Measurements from ENCODE around the gene TMCC1.
"Not testable (repeated sequence)": the region's sequence is repeated elsewhere in the genome, so short reads cannot be mapped to it uniquely, and the experiment has no call there.

Gene TMCC1

DNA sequence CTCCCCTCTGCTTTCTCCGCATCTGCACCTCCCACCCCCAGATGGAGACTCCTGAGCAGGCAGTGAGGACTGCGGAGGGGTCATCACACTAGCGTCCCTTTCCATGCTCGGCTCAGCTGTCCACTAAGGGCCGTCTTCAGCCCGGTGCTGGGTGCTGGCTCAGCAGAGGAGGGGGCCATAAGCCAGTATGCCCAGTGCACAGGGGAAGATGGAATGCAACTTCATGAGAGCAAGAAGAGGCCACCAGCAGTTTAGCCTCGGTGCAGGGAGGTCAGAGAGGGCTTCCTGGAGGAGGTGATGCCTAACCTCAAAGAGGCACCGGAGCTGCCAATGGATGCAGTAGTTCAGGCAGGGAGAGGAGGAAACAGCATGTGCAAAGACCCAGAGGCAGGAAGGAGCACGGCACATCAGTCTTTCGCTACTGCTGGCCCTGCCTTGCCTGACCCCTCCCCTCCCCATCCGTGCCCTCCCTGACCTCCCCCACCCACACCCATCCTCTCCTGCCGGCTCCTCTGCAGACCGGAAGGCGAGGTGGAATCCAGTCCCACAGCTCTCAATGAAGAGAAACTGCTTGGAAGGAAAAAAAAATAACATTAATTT is 271.8 kb downstream of the TMCC1 start:
- DNase-seq (ENCODE audit: low read depth, low spot score), result no peak
- H3K4me3 ChIP-seq (ENCODE audit: low read length), result no peak overlapping the region

DNA sequence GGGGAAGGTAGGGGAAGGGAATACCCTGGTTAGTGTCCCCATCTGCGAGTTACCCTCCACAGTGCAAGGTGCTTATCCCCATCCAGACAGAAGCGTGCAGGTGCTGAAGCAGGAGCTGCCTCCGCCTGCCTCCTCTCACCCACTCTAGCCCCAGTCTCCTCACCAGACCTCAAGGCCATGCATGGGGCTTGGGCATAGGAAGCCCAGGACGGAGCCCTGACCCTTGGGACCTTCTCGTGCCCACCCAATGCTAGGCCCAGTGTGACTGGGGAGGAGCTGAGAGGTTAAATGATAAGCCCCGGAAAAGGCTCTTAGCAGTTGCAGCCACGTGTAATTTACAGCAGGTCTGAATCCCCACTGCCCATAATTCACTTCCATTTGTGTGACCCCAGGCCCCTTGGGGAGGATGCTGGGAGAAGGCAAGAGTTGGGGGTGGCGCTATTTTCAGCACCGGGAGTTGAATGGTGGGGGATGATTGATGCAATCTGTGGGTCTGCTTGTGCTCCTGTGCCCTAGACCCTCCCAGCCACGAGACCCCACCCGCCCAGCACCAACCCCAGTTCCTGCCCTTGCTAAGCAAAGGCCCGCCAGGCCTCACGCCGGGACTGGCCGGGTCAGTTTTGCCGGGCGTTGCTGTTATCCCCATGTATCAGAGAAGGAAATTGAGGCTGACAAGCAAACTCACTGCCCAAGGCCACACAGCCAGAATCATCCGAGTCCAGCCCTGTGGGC is 272.5 kb downstream of the TMCC1 start:
- no peak for DNase-seq (ENCODE audit: low read depth, low spot score)
- no peak overlapping the region for H3K4me3 ChIP-seq (ENCODE audit: low read length)

DNA sequence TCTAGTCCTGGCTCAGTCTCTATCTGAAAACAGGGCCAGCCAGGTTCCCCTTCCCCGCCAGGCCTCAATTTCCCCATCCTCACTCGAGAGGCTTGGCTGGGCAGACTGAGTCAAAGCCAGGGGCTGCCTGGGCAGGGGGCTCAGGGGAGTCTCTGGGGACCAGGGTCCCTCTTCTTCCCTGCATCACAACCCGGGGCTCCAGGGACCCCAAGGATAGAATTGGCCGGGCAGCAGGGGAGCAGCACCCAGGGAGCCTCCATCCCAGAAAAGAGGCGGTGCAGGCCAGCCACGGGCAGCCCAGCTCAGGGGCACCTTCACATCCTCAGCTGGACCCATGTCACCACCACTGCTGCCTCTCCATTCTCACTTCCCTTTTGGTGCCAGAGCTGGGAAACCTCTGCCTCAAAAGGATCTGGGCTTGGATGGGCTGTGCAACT is 273.8 kb downstream of the TMCC1 start:
- no peak overlapping the region for H3K4me3 ChIP-seq (ENCODE audit: low read length)
- no peak for DNase-seq (ENCODE audit: low read depth, low spot score)

DNA sequence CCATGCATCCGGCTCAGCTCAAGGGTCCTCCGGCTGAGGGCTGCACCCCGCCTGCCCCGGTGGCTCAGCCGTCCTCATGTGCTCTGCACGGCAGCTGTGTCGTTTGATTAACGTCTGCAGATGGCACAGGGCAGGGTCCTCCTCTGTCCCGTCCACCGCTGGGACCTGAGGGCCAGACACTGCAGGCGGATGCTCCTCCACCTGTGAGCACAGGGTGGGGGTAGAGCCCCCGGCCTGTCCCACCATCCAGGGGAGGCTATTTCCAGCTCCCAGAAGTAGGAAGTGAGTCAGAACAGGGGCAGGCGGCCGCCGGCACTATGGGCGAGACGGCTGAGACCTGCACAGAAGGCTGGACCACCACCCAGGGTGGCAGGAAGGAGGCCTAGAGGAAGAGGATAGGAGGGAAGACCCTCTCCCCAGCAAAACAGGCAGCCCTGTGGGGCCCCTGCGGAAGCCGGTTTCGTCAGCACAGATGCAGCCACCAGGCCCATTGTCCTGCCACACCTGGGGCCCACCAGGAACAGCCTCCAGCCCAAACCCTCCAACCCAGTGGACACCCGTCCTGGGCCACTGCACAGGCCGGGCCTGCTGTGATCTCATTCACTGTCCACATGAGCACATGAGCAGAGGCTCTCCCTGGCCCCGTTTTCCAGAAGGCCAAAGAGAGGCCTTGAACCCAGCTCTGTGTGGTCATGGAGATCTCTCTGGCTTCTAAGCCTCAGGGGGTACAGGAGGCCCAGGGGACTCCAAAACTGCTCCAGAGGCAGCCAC is 274.4 kb downstream of the TMCC1 start:
- no peak overlapping the region for H3K4me3 ChIP-seq (ENCODE audit: low read length)
- DNase-seq (ENCODE audit: low read depth, low spot score), result no peak

DNA sequence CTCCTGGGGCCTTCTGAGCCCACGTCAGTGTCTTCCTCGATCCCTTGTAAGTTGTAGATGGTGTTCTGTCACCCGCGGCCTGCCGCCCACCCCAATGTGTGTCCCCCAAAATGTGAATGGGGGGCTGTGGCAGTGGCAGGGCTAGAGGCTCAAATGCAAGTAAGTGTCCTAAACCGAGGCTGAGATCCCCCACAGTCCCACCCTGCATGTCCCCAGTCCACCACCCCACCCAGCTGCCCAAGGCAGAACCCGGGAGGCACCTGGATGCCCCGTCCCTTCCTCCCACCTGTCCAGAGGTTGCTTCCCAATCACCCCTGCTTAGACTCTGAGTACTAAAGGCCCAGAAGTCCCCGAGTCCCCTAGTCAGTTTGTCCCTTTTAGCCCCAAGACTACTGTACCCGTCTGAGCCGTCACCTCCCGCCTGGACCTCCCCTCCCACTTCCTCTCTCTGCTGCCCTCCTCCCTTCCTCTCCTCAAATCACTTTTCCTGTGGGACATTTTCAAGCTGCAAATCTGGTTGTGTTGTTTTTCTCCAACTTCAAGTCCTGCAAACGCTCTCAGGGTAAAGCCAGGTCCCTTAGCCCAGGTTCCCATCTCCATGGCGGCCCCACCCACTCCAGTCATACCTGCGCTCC is 275.2 kb downstream of the TMCC1 start:
- H3K4me3 ChIP-seq (ENCODE audit: low read length), result no peak overlapping the region

DNA sequence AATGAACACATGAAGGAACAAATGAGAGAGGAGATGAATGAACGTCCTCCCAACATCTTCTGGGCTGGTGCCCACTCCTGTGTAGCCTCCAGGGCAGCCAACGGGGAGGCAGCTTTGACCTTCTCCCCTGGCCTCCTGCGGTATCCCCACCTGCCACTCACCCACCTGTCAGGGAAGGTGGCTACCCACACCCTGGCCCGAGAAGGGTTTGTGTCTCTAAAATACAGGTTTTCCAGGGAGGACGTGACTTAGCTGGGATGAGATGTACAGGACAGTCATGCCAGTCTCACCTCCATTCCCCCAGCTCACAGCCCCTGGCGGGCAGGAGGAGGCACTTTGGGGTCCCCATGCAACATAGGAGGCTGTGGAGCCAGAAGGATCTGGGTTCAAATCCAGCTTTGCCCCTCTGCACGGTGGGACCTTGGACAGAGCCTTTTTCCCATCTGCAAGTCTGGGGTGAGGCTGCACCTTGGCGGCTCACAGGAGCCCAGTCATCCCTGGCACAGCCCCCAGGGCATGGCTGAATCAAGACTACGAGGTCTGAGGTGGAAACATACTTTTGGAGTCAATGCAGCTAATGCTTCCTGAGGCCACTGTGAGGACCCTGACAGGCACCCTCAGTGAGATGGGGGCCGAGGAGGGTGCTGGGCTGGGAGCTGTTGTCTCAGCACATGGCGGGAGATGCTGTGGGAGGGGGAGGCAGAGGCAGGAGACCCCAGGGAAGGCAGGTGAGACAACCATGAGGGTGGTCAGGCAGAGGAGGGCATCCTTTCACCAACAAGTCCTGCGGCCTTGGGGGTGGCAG is 275.9 kb downstream of the TMCC1 start:
- no peak overlapping the region for H3K4me3 ChIP-seq (ENCODE audit: low read length)
- DNase-seq (ENCODE audit: low read depth, low spot score), result no peak

More for the DNA sequence above, 275.2 kb downstream of the TMCC1 start:
- no peak for DNase-seq (ENCODE audit: low read depth, low spot score)

DNA sequence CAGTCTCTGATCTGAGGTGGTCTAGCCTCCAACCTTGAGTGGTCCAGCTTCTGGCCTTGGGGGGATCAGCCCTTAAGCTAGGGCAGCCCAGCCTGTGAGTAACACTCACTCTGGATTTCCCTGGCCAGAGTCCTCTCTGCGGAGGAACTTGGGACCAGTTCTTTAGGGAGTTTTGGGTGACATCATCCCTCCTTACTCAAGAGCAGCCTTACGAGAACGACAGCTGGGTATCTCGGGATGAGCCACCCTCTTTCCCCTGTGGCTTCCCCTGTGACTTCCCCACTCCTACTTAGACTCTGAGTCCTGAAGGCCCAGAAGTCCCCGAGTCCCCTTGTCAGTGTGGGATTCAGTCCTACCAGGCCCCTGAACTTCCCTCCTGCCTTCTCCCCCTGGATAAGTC is 276.8 kb downstream of the TMCC1 start:
- DNase-seq (ENCODE audit: low read depth, low spot score), result no peak
- H3K4me3 ChIP-seq (ENCODE audit: low read length), result no peak overlapping the region

DNA sequence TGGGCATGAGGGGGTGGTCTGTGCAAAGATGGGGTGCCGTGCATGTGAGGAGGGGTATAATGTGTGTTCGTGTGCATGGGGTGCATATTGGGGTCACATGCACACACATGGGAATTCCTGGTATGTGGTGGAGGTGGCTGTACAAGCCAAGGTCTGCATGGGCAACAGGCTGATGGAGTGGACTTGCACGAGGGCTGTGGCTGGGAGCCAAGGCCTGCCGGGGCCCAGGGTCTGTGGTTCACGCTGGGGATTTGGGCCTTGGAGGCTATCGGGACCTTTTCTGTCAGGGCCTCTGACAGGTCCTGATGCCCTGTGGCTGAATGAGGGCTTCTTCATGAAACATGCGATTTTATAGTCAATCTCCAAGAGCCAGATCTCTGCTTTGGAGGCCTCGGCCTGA is 277.2 kb downstream of the TMCC1 start:
- no peak overlapping the region for H3K4me3 ChIP-seq (ENCODE audit: low read length)
- DNase-seq (ENCODE audit: low read depth, low spot score), result no peak

DNA sequence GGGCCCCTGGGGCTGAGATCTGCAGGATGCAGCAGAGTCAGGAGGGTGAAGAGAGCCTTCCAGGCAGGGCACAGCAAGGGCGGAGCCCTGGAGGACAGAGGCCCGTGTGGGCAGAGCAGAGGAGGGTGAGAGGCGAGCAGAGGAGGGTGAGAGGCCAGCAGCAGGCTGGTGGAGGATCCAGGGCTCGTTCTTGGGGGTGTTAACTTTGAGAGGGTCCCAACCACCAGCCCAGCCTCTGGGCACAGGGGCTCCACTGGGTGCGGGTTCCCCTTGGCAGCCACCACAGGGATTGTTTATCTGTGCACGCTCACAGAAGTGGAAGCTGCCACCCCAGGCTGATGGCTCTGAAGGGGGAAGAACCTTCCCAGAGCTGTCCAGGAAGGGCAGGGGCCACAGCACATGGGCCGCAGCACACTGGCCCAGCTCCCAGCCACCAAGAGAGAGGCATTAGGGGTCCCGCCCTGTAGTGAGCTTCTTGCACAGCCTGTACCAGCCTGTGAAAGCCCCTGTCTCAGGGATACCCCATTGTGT is 277.7 kb downstream of the TMCC1 start:
- DNase-seq (ENCODE audit: low read depth, low spot score), result no peak

DNA sequence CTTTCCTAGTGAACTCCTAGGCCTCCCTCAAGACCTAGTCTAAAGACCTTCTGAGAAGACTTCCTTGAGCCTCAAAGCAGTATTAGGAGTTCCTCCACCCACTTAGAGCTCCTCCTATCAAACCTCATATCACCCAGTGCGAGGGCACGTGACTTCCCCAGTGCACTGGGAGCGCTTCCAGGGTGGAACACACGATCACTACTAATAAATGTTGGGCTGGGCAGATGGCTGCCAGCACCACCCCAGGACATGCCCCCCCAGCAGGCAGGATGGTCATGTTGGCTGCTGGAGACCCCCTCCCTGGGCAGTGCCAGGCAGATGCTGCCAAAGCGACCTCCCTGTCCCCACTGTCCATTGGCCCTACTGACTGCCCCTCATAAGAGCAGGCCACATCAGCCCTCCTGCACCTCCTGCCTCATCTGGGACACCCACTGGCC is 278.6 kb downstream of the TMCC1 start:
- DNase-seq (ENCODE audit: low read depth, low spot score), result peak; percentile 21
- H3K4me3 ChIP-seq (ENCODE audit: low read length), result no peak overlapping the region

More for the DNA sequence above, 277.7 kb downstream of the TMCC1 start:
- no peak overlapping the region for H3K4me3 ChIP-seq (ENCODE audit: low read length)

DNA sequence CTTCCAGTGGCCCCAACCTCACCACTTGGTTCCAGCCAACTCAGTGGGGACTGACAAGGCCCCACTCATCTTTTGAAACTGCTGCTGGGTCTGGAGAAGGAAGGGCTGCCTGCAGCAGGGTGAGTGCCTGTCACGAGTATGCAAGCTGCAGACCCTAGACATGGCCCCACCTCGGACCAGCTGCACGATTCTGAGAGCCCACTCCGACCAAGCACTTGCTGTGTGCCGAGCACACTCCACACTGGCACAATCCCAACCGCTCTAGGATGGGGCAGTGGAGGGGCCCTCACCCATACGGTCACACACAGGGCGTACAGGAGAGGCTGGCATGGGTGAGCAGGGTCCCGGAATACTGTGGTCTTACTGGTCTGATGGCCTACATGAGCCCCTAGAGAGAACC is 279.1 kb downstream of the TMCC1 start:
- no peak overlapping the region for H3K4me3 ChIP-seq (ENCODE audit: low read length)
- no peak for DNase-seq (ENCODE audit: low read depth, low spot score)

DNA sequence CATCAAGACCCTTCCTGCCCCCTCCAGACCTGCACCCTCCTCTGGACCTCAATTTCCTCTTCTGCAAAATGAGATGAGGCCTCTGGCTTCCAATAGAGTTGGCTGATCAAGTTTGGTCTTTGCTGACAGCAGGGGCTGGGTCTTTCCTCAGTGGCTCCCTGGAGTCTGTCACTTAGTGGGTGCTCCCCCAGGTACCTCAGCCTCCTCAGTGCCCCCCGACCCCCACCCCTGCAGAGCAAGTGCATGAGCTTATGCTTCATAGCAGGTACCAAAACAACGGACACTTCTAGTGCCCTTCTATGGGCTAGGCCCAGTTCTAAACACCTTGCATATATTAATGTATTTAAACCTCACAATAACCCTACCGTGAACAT is 280.2 kb downstream of the TMCC1 start:
- no peak overlapping the region for H3K4me3 ChIP-seq (ENCODE audit: low read length)
- no peak for DNase-seq (ENCODE audit: low read depth, low spot score)

DNA sequence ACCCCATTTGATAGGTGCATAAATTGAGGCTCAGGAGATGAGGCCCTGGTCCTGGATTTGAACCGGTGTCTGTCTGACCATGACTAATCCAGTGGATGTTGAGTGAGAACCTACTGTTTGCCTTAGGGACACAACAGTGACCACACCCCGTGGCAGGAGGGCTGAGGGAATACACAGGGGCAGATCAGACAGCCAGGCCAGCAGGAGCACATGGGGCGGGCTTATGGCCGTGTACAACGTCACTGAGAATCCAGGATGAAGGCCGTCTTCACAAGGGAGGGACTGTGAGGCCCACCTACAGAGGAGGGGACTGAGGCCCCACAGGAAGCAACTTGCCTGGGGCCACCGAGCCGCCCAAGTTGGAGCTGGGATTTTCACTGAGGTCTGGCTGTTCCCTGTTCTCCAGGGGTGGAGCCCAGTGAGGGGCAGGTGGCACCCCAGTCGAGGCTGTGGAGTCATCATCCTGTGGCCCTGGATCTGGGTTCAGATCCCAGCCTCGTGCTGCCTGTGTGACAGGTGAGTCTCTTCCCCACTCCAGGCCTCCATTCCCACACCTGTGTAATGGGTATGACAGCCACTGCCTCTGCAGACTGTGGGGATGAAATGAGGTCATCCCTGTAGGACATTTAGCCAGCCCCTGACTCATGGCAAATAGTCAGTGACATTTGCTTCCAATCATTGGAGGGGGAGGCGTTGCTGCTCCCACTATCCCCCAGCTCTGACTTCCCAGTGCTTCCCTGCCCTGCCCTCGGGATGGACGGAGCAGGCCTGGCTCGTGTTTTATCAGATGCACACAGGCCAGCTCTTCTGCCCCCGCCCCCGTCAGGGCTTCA is 280.8 kb downstream of the TMCC1 start:
- H3K4me3 ChIP-seq (ENCODE audit: low read length), result no peak overlapping the region
- DNase-seq (ENCODE audit: low read depth, low spot score), result no peak

DNA sequence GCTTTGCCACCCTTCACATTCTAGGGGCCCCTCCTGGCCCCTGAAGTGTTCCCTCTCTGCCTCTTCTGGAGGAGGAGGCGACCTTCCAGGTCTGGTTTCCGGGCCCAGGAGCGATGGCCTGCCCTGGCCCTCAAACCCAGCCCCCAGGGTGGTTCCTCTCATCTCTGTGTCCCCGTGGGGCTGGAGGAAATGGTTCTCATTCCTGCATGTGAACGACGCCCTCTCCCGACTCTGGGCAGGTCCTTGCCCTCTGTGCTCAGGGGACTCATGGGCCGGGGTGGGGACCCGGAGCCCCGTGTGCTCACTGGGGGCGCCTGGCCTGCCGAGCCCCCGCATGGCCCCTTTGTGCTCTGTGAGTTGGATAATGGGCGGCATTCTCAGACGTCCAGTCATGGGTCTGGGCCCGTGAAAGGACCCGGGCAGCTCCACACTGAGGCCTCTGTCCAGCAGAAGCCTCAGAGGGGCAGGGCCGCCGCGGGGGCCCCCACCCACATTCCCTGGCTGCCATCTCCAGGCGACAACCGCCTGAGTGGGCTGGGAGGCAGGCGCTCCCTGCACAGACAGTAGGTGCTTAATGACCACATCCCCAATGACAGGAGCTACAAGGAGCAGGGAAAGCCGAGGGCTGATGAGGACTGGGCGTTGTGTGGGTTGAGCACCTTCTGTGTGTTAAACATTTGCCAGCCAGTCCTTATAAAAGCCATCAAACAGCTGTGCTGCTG is 281.5 kb downstream of the TMCC1 start:
- H3K4me3 ChIP-seq (ENCODE audit: low read length), result no peak overlapping the region
- no peak for DNase-seq (ENCODE audit: low read depth, low spot score)

DNA sequence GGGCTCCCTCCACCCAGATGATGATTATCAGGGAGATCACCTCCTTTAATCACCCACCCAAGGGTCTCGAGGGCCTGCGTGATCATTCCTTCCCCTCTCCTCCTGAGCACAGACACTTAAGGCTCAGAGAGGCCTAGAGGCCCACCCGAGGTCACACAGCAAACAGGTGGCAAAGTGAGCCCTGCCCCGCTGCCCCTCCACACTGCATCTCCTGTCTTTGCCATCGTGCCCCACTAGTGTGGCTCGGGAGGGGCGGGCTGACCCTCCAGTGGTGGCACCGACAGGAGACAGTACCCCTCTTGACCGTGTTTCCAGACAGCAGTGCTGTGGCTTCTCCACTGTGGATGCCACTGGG is 282.1 kb downstream of the TMCC1 start:
- H3K4me3 ChIP-seq (ENCODE audit: low read length), result no peak overlapping the region
- no peak for DNase-seq (ENCODE audit: low read depth, low spot score)

DNA sequence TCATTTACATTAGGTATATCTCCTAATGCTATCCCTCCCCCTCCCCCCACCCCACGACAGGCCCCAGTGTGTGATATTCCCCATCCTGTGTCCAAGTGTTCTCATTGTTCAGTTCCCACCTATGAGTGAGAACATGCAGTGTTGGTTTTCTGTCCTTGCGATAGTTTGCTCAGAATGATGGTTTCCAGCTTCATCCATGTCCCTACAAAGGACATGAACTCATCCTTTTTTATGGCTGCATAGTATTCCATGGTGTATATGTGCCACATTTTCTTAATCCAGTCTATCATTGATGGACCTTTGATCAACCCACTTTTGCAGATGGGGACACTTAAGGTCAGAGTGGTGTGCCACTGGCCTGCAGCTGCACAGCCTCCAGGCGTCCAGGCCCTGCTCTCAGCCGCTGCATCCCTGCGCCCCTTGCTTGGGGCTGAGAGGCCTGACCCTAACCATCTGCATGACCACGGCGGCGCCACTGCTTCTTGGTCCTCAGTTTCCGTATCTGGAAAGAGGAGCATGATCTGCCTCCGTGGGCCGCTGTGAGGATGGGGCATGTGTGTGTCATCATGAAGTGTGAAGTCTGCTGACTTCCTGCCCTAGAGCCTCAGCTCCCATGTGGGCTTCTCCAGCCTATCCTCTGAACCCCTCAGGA is 282.6 kb downstream of the TMCC1 start:
- not testable (repeated sequence) for H3K4me3 ChIP-seq (ENCODE audit: low read length); DNase-seq (ENCODE audit: low read depth, low spot score)

DNA sequence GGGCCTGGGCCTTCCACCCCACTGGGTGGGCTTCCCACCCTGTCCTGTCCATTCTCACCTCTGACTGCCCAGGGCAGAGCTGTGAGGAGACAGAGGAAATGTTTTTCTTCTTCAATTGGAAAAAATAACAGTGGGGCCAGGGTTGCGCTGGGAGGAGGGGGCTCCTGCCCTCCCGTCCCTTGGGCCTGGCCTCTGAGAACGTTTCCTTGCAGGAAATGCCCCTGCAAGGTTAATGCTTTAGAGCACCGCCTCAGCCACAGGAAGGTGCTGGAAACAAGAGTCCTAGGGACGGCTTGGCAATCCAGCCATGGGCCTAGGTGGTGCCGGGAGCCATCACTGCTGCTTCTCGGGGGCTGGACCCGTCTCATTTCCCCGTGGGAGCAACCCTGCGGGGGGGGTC is 283.2 kb downstream of the TMCC1 start:
- H3K4me3 ChIP-seq (ENCODE audit: low read length), result no peak overlapping the region
- no peak for DNase-seq (ENCODE audit: low read depth, low spot score)

All from Jurkat, Clone E6-1 (cell line).